Glutamatergic neuron (in vitro differentiated cells): ENCODE data around the gene FBXW2. TPM values are rescaled to one million over a fixed set of nuclear protein-coding genes. Genes with fewer than 3 reads are reported as not detected.

Source experiments
- DNase-seq: peaks from one replicate; pipeline ENCODE4 v3.0.0; 2022
- H3K27ac Mint-ChIP-seq: one replicate; pipeline ENCODE4 v1.8.0; 2020; ENCODE audit warnings: mild to moderate bottlenecking, mixed read lengths, inconsistent platforms; ENCODE audit not compliant: unreplicated experiment
- H3K27me3 Mint-ChIP-seq: one replicate; pipeline ENCODE4 v1.8.0; 2020; ENCODE audit warnings: mild to moderate bottlenecking, moderate library complexity, mixed read lengths, inconsistent platforms; ENCODE audit not compliant: unreplicated experiment
- H3K36me3 Mint-ChIP-seq: one replicate; pipeline ENCODE4 v1.8.0; 2020; ENCODE audit warnings: mild to moderate bottlenecking, mixed read lengths, inconsistent platforms; ENCODE audit not compliant: unreplicated experiment
- H3K4me1 Mint-ChIP-seq: one replicate; pipeline ENCODE4 v1.8.0; 2020; ENCODE audit warnings: mild to moderate bottlenecking, low read depth, mixed read lengths, inconsistent platforms; ENCODE audit not compliant: unreplicated experiment
- H3K4me3 Mint-ChIP-seq: one replicate; pipeline ENCODE4 v1.8.0; 2020; ENCODE audit warnings: mild to moderate bottlenecking, mixed read lengths, inconsistent platforms; ENCODE audit not compliant: unreplicated experiment
- H3K9me3 Mint-ChIP-seq: one replicate; pipeline ENCODE4 v1.8.0; 2020; ENCODE audit warnings: mild to moderate bottlenecking, moderate library complexity, mixed read lengths, inconsistent platforms; ENCODE audit not compliant: unreplicated experiment
- total RNA-seq: library from RNA; stranded (reverse); fragmentation: NEBNext Ultra II Directional; extraction: Animal tissue kit (Norgen Biotek cat#: 25700); gene quantifications from one replicate; pipeline ENCODE4 v1.2.1, GENCODE V29; 2021; ENCODE audit not compliant: unreplicated experiment
- TF ChIP-seq, protein P1 (sequence below): fragments of 200-600 bp; sonication (generic); IDR thresholded peaks from one replicate; pipeline ENCODE4 v1.5.0; 2021; ENCODE audit not compliant: partially characterized antibody, unreplicated experiment

Gene FBXW2
- total RNA-seq, 1 donor from 2014 or later: 67.2 TPM

DNA sequence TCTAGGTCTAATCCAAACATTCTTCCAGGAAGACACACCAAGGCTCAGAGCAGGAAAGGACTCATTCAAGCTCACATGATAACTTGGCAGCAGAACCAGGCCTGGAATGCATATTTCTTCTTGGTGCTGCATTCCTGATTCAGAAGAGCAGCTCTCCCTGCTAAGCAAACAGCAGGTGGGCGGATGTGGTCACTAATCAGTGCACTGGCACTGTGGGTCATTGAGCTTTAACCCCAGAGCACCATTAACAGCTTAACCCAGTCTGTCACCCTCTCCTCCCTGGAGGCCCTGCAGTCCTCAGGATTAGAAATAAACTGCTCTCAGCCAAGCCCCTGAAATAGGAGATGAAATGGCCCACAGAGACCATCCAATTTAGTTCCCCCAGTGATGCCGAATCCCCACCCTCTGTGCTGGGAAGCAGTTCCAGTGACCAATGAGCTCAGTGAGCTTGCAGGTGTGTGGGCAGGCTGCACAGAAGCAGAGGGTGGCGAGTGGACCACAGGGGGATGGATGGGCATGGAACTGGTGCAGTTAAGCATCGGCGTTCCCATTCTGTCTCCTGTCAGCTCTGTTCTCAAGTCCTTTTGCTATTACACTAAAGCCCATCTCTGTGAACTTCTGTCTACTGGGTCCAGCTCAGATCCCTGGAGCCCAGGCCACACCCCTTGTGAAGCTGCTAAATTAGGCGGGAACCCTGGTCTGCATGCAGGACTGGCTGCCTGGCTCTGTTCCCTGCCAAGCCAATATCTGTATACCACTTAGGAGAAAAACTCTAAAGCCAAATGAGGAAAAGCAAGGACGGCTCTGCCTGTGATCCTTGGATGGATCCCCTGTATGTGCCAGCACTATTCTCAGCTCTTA, 62.3 kb downstream of the FBXW2 start:
- H3K36me3 Mint-ChIP-seq: no peaks in the 10 kb centered on the region
- TF ChIP-seq, protein P1, sequence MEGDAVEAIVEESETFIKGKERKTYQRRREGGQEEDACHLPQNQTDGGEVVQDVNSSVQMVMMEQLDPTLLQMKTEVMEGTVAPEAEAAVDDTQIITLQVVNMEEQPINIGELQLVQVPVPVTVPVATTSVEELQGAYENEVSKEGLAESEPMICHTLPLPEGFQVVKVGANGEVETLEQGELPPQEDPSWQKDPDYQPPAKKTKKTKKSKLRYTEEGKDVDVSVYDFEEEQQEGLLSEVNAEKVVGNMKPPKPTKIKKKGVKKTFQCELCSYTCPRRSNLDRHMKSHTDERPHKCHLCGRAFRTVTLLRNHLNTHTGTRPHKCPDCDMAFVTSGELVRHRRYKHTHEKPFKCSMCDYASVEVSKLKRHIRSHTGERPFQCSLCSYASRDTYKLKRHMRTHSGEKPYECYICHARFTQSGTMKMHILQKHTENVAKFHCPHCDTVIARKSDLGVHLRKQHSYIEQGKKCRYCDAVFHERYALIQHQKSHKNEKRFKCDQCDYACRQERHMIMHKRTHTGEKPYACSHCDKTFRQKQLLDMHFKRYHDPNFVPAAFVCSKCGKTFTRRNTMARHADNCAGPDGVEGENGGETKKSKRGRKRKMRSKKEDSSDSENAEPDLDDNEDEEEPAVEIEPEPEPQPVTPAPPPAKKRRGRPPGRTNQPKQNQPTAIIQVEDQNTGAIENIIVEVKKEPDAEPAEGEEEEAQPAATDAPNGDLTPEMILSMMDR: no peak
- peak; percentile 43 for DNase-seq
- H3K9me3 Mint-ChIP-seq: peaks cover 2% of the 10 kb centered on the region
- H3K27ac Mint-ChIP-seq: no peak overlapping the region
- peaks cover 2% of the 10 kb centered on the region for H3K27me3 Mint-ChIP-seq
- no peak overlapping the region for H3K4me3 Mint-ChIP-seq
- peaks cover 9% of the 10 kb centered on the region for H3K4me1 Mint-ChIP-seq

DNA sequence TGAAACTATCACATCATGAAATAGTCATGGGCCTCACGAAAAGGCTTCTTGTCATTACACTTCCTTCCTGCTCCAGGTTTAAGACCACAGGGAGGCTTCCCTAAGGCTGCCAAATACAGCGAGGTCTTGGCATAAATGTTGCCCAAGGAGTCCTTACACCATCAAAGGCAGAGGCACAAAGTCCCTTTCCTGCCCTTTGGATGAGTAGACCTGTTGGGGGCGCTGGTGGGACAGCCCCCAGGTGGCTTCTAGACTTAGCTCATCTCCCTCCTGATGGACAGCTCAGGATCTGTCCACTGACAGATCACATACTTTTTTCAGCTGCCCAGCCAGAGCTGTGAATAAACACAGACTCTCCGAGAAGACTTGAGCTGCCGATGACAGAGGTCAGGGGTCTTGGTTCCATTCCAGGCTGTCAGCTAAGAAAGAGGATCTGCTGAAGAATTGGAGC, 63.4 kb downstream of the FBXW2 start:
- no peaks in the 10 kb centered on the region for H3K36me3 Mint-ChIP-seq
- no peak overlapping the region for H3K4me3 Mint-ChIP-seq
- no peak for DNase-seq
- H3K27me3 Mint-ChIP-seq: peaks cover 2% of the 10 kb centered on the region
- H3K27ac Mint-ChIP-seq: no peak overlapping the region
- TF ChIP-seq, protein P1: no peak
- H3K4me1 Mint-ChIP-seq: peaks cover 9% of the 10 kb centered on the region
- H3K9me3 Mint-ChIP-seq: peaks cover 2% of the 10 kb centered on the region

DNA sequence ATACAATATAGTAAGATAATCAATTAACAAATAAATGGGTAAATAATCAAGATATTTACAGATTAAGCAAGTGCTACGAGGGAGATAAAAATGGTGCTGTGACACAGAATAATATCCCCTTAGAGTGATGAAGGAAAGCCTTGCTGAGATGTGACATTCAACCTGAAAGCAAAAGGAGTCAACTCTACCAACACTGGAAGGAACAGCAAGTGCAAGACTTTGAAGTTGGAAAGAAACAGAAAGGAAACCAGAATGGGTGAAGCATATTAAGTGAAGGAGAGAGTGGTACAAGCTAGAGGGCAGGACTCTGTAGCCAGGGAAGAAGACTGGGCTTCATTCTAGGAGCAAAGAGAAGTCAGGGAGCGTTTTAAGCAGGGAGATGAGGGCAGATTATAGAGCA, 66.7 kb downstream of the FBXW2 start:
- Mint-ChIP-seq H3K27ac (no peak overlapping the region), H3K36me3 (no peaks in the 10 kb centered on the region), H3K4me3 (no peak overlapping the region), H3K9me3 (peaks cover 2% of the 10 kb centered on the region), H3K4me1 (peaks cover 8% of the 10 kb centered on the region), H3K27me3 (no peaks in the 10 kb centered on the region)
- TF ChIP-seq, protein P1: no peak
- DNase-seq: no peak

DNA sequence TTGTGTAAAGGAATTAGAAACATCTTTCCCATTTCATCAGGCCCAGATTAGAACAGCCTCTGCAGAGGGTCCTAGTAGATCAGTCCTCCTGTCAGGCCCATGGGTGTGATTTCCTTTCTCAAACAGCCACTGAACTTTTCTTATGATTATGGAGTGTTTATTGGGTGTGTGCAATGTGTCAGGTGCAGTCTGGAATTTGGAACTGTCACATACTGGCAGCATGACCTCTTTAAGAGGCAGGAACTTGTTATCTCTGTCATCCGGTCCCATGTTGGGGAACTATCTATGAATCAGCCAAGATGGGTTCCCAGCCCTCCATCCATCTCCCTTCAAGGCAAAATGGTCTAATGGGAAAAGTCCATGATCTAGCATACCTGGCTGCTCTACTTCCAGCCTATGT, 67.3 kb downstream of the FBXW2 start:
- Mint-ChIP-seq H3K9me3 (no peaks in the 10 kb centered on the region), H3K4me3 (no peak overlapping the region), H3K27ac (no peak overlapping the region), H3K36me3 (no peaks in the 10 kb centered on the region), H3K4me1 (peaks cover 3% of the 10 kb centered on the region), H3K27me3 (no peaks in the 10 kb centered on the region)
- TF ChIP-seq, protein P1: no peak
- DNase-seq: no peak

DNA sequence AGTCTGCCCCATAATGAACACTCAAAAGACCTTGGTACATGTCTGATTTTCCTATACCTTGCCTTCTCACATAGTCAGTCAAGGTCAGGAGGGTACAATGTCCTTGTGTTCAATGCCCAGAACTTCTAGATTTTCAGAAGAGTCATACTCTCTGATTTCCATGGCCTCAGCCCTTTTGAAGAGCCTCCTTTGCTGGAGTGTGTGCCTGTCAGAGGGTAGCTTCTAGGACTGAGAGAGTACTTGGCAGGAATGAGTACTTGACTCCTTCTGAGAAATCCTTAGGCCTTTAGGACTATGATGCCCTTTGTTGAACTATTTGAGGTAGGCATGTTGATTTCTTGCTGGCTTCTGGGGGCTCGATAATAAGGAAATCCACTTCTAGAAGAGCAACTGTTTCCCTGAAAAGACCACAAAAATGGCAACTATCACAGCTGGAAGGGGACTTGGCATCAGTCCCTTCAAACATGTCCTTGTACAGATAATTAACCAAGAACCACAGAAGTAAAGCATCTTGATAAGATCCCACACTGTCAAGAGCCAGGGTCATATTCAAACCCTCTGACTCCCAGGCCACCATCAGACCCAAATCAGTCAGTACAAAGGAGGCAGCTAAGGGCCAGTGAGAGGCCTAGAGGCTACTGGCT, 68.3 kb downstream of the FBXW2 start:
- no peaks in the 10 kb centered on the region for H3K9me3 Mint-ChIP-seq

More for the DNA sequence above, 68.3 kb downstream of the FBXW2 start:
- H3K27me3 Mint-ChIP-seq: no peaks in the 10 kb centered on the region
- H3K4me1 Mint-ChIP-seq: peaks cover 3% of the 10 kb centered on the region
- DNase-seq: no peak
- H3K36me3 Mint-ChIP-seq: no peaks in the 10 kb centered on the region
- TF ChIP-seq, protein P1: no peak
- H3K4me3 Mint-ChIP-seq: no peak overlapping the region
- H3K27ac Mint-ChIP-seq: no peak overlapping the region
